Measurements from ENCODE around the gene ATP2B1.

DNA sequence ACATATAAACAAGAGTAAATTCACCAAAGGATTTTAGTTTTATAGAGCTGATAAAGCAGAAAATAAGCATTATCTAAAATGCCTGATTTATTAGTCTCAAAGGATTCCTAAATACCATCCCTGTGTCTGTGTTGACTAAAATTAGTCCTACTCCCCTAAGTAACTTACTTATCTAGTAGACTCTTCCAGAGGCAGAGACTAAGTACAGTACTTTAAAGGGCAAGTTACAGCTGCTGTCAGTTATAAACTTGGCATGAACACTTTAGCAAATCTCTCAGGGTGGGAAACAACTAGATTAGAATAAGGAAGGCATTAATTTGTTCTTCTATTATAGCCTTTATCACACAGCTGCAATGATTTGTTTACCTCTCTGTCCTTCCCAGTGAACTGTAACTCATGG lies 46.0 kb downstream of the ATP2B1 start:
- TF ChIP-seq, protein P1, sequence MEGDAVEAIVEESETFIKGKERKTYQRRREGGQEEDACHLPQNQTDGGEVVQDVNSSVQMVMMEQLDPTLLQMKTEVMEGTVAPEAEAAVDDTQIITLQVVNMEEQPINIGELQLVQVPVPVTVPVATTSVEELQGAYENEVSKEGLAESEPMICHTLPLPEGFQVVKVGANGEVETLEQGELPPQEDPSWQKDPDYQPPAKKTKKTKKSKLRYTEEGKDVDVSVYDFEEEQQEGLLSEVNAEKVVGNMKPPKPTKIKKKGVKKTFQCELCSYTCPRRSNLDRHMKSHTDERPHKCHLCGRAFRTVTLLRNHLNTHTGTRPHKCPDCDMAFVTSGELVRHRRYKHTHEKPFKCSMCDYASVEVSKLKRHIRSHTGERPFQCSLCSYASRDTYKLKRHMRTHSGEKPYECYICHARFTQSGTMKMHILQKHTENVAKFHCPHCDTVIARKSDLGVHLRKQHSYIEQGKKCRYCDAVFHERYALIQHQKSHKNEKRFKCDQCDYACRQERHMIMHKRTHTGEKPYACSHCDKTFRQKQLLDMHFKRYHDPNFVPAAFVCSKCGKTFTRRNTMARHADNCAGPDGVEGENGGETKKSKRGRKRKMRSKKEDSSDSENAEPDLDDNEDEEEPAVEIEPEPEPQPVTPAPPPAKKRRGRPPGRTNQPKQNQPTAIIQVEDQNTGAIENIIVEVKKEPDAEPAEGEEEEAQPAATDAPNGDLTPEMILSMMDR (conservative IDR thresholded peaks at IDR 0.05): no peak
- no peak for TF ChIP-seq ZFX (IDR thresholded peaks at IDR 0.05)
